HFF-Myc (cell line): ENCODE measurements around the gene LMBR1L.

Experiments used
- DNase-seq: peaks from one replicate; pipeline ENCODE4 v3.0.0-alpha.2; 2011; ENCODE audit warnings: low read depth; ENCODE audit errors: extremely low read depth
- H3K4me3 ChIP-seq: replicated peaks from 2 replicates; pipeline ENCODE4 v1.5.1; 2011; ENCODE audit warnings: low read depth, mild to moderate bottlenecking, control low read depth, low read length
- CTCF ChIP-seq: IDR thresholded peaks from 2 replicates; pipeline ENCODE4 v1.5.1; 2012; ENCODE audit warnings: mild to moderate bottlenecking, low read depth, low read length, control low read depth; ENCODE audit errors: missing control alignments

Gene LMBR1L

GRCh38 chr12:49052451-49053208 is 58.0 kb downstream of the LMBR1L start:
- TF ChIP-seq CTCF: no peak
- no peak overlapping the region for H3K4me3 ChIP-seq
- DNase-seq: no peak

- H3K4me3 ChIP-seq: no peak overlapping the region
- no peak for TF ChIP-seq CTCF
- DNase-seq: no peak
These were observed 58.7 kb downstream of the LMBR1L start for GRCh38 chr12:49051777-49052438.

DNA sequence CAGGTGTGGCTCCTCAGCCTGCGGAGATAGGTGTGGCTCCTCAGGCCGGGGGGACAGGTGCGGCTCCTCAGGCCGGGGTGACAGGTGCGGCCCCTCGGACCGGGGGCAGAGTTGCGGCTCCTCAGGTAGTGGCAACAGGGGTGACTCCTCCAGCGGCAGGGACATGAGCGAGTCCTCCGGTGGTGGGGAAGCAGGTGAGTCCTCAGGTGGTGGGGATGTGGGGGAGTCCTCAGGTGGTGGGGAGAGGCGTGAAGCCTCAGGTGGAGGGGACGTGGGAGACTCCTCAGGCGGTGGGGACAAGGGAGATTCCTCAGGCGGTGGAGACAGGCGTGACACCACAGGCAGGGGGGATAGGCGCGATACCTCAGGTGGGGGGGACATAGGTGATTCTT is 59.3 kb downstream of the LMBR1L start:
- no peak for DNase-seq
- no peak for TF ChIP-seq CTCF
- H3K4me3 ChIP-seq: no peak overlapping the region

DNA sequence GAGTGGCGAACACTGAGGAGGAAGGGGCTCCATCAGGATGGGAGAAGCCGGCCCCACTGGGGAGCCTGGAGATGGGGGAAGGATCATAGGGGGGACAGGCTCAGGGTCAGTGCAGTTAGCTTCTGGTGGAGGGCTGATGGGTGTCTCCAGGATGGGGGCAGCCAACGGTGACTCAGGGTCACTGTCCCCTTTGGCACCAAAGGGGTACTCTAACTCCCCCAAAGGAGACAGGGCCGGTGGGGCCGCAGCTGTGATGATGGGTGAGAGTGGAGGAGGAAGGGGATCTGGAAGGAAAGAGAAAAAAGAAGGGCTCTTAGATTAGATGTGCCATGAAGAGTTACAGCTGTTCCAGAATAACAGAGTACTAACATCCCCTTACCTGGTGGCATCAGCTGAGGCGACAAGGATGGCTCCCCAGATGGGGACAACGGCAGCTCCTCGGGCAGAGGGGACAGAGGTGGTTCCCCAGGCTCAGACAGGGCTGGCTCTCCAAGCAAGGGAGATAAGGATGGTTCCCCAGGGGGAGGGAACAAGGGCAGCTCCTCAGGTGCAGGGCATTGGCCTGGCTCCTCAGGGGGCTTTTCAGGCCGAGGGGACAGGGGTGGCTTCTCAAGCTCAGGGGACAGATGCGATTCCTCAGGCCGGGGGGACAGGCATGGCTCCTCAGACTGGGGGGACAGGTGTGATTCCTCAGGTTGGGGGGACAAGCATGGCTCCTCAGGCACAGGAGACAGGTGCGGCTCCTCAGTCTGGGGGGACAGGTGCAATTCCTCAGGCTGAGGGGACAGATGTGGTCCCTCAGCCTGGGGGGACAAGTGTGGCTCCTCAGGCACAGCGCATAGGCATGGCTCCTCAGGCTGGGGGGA is 59.9 kb downstream of the LMBR1L start:
- no peak for TF ChIP-seq CTCF
- no peak for DNase-seq
- H3K4me3 ChIP-seq: no peak overlapping the region

DNA sequence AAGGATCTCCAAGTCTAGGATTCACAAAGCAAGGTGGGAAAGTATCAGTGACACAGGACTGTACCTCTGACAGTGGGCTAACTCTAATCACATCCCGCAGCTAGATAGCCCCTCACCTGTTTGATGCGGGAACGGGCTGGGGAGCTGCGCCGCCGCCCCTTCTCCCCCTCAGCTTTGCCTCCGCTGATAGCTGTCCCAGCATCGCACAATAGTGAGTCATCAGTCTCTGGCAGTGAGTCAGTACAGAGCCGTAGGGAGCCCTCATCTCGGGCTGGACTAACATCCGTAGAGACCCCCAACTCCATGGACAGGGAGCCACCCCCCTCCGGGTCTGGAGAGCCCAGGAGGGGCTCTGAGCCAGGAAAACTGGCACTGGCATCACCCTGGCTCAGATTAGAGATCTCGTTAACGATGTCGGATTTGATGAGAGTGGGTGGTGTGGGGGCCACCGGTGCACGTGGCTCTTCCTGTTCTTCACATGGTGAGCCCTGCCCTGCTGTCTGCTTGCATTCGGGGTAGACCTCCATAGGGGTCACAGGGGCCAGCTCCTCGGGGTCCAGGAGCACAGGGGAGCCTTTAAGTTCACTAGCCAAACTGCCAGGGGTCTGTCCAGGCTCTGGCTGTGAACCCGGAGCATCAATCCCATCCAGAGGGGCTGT is 61.0 kb downstream of the LMBR1L start:
- DNase-seq: no peak
- no peak for TF ChIP-seq CTCF
- no peak overlapping the region for H3K4me3 ChIP-seq

GRCh38 chr12:49048953-49049352 is 61.7 kb downstream of the LMBR1L start:
- no peak overlapping the region for H3K4me3 ChIP-seq
- no peak for DNase-seq
- no peak for TF ChIP-seq CTCF
